Middle frontal gyrus (tissue), 1 donor: ENCODE measurements around the gene PTPRO.
A peak's percentile ranks its signal among the peaks of the same experiment; 100 is the strongest.

Experiments used
- DNase-seq: peaks from one replicate; pipeline ENCODE4 v3.0.0-alpha.2; 2015; ENCODE audit warnings: low spot score; ENCODE audit errors: extremely low spot score

The PTPRO gene

DNA sequence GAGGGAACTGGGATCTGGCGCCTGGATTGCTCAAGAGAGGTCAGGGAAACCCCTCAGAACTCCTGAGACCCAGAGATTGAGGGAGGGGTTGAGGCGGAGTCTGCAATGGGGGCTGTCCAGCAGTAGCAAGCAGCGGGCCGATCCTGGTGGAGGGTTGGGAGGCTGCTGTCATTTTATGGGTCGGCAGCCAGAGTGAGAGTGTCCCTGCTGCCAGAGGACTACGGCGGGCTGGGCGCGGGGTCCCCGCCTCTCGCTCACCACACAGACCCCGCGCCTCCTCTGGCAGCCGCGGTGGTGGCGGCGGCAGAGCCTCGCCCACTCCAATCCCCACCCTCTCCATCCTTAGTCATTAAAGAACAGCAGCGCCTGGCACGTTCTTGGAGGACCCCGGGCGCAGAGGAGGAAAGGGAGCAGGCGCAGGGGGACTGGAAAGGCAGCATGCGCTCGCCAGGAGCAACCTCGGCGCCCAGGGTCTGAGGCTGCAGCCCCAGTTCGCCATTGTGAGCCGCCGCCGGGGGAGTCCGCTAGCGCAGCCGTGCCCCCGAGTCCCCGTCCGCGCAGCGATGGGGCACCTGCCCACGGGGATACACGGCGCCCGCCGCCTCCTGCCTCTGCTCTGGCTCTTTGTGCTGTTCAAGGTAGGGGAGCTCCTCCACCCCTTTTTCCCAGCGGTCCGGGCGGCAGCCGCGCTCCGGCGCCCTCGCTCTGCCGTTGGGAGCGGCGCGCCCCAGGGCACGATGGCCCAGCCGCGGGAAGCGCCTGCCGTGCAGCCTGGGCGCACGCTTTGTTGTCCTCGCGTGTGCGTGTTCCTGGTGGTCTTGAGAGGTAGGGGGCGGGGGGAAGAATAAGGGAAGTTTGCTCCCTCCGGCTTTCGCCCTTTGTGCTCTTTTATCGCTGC is at the start of gene PTPRO:
TSS of gene PTPRO (plus strand) at position 345 of the 898 bp plus-strand sequence.
- no peak for DNase-seq

- no peak for DNase-seq
These were observed 48.4 kb upstream of the PTPRO start for GRCh38 chr12:15273896-15274295.

- no peak for DNase-seq
These were observed 47.7 kb upstream of the PTPRO start for GRCh38 chr12:15274561-15274967.

GRCh38 chr12:15276088-15276698 is 46.1 kb upstream of the PTPRO start:
- peak; percentile 42 for DNase-seq

- DNase-seq: peak; percentile 16
These were observed 43.3 kb upstream of the PTPRO start for GRCh38 chr12:15278816-15279658.

- no peak for DNase-seq
These were observed 41.4 kb upstream of the PTPRO start for GRCh38 chr12:15280930-15281329.

DNA sequence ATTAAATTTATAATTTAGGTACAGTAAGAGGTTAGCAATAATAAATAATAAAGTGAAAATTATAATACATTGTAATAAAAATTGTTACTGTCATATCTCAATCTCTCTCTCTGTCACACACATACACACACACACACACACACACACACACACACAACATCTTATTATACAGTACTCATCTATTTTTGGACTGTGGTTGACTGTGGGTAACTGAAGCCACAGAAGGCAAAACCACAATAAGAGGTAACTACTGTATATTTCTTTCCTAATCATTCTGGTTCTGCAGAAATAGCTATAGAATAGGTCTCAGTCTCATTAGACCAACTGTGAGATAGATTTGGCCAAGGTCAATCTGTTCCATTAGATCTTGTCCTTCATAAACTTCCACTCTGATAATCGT is 33.1 kb upstream of the PTPRO start:
- DNase-seq: no peak

- DNase-seq: no peak
These were observed 28.6 kb upstream of the PTPRO start for GRCh38 chr12:15293731-15294130.

DNA sequence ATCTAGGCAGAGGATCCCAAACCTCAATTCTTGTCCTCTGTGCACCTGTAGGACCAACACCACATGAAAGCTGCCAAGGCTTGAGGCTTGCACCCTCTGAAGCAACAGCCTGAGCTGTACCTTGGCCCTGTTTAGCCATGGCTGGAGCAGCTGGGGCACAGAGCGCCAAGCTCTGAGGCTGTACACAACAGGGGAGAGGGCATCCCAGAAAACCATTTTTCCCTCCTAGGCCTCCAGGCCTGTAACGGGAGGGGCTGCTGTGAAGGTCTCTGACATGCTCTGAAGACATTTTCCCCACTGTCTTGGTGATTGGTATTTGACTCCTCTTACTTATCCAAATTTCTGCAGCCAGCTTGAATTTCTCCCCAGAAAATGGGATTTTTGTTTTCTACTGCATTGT is 22.4 kb upstream of the PTPRO start:
- no peak for DNase-seq

GRCh38 chr12:15304296-15304695 is 18.0 kb upstream of the PTPRO start:
- DNase-seq: no peak

DNA sequence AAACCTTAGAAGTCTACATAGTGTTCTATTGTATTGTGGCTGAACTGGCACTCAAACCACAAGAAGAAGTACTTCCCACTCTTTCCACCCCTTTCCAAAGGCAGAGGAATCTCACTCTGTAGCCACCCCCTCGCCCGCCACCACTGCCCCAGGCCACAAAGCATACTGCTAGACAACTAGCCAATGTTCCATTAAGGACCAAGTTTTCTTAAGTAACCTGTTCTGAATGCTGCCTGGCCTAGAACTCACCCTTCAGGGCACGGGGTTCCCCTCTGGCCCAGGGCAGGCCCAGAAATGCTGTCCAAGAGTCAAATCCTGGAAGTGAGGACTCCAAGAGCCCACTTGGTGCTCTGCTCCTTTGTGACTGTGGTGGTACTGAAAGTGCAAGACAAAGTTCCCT is 15.7 kb upstream of the PTPRO start:
- no peak for DNase-seq

- DNase-seq: no peak
These were observed 15.2 kb upstream of the PTPRO start for GRCh38 chr12:15307079-15307478.

- DNase-seq: no peak
These were observed 3.5 kb upstream of the PTPRO start for GRCh38 chr12:15318841-15319240.

GRCh38 chr12:15320881-15321280 is 1.4 kb upstream of the PTPRO start:
- no peak for DNase-seq

GRCh38 chr12:15323480-15323879 is 1.2 kb downstream of the PTPRO start:
- DNase-seq: no peak

GRCh38 chr12:15329891-15330290 is 7.6 kb downstream of the PTPRO start:
- no peak for DNase-seq

GRCh38 chr12:15334225-15334624 is 11.9 kb downstream of the PTPRO start:
- DNase-seq: no peak

DNA sequence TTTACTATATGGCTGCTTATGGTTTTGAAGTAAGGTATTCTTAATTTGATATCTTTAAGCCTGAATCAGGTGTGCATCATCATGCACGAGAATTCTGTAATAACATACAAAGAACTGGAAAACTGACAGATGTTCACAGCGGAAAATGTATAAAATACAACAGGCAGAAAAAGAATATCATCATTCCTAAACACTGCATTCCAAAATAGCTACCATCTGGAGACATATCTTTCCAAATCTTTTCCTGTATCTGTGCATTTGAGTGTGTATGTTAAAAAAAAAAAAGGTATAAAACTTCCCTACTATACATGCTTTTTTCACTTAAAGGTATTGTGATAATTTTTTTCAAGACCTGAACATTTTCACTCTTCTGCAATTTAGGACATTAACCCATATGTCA is 13.7 kb downstream of the PTPRO start:
- no peak for DNase-seq

- no peak for DNase-seq
These were observed 14.7 kb downstream of the PTPRO start for GRCh38 chr12:15336768-15337553.

GRCh38 chr12:15341371-15341770 is 19.1 kb downstream of the PTPRO start:
- no peak for DNase-seq

DNA sequence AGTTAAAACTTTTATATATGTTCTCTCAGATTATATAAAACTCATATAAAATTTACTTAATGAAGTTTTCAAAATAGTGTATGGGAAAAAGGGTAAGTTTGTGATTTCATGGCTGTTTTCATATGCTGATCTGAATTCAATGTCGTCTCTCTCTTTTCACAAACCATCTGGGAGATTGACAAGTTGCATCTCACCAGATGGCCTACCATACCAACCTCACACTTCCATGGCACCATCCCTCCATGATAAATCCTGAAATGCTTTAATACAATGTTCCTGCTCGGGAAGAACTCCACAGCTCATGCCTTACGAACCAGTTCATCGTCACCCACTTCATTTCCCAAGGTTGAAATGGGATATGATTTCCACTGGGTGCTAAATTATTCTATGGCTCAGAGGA is 22.3 kb downstream of the PTPRO start:
- DNase-seq: no peak
